Medulla oblongata (tissue), 1 donor: ENCODE results near the gene CREB5.
"Not testable (repeated sequence)": the region's sequence is repeated elsewhere in the genome, so short reads cannot be mapped to it uniquely, and the experiment has no call there.

ENCODE experiments used
- DNase-seq: peaks from one replicate; pipeline ENCODE4 v3.0.0-alpha.2; 2015; ENCODE audit errors: extremely low spot score

CREB5 gene

GRCh38 chr7:28548416-28548815, 136.1 kb downstream of the CREB5 start:
- DNase-seq = no peak

- DNase-seq = no peak
Observed at GRCh38 chr7:28549998-28550397, 137.7 kb downstream of the CREB5 start.

DNA sequence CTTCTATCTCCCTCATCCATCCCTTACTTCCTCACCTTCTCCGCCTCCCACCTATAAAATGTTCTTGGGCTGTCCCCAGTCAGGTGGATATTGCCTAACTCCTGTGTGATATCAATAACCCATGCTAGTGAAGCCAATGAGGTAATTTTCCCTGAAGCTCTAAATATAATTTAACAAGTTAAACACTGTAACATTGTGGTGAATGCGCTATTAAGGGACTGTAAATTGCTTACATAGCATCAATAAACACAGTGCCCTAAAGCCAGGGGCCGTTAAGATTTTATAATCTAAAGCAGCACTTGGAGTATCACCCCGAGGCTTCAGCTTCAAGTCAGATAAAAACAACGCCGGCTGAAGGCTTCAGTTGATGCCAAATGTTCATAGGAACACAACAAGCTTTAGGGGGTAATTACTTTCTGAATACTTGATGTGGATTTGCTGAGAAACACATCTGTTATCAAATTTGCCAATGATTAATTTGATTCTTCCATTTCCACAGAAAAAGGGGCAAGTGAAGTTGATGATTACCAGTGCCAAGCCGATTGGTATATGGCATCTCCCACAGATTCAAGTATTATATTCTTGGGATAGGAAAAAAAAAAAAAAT, 138.4 kb downstream of the CREB5 start:
- DNase-seq = no peak

GRCh38 chr7:28551331-28551730, 139.0 kb downstream of the CREB5 start:
- no peak for DNase-seq

- DNase-seq = not testable (repeated sequence)
Observed at GRCh38 chr7:28551766-28552165, 139.4 kb downstream of the CREB5 start.

- DNase-seq = no peak
Observed at GRCh38 chr7:28554802-28555471, 142.6 kb downstream of the CREB5 start.

DNA sequence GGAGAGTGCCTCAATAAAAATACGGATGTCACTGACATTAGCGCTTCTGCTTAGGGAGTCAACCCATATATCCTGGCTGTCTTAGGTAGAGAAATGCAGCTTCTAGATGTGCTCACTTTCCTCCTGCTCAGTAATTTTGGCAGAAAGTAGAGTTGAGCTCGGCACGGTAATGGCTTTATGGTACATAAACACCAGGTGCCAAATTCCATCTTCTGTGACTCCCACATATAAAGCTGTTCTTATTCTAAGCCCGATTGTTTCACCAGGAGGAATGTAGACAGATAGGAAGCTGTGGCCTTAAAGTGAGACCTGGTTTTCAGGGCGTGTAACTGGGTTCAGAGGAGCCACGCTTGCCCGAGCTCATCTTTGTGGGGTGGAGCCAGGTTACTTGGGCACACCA, 143.7 kb downstream of the CREB5 start:
- DNase-seq = no peak

DNA sequence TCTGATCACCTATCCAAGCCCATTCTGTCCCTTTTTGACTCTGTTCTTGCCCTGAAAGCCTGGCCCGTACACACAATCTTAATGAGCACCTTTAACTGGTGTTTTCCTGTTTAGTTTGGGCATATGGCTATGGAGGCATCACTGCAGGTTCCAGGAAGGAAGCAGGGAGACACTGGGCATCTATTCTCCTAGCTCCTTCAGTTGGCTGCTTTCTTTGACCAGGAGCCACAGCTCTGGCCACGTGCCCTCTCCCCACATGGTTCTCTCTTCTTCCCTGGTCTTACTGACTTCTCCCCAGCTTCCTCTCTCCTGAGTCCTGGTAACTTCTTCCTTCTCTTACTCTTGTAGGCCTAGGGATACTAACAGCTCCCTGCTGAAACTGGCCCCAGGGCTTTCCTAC, 144.4 kb downstream of the CREB5 start:
- DNase-seq = no peak

GRCh38 chr7:28558236-28558635, 145.9 kb downstream of the CREB5 start:
- DNase-seq = no peak

DNA sequence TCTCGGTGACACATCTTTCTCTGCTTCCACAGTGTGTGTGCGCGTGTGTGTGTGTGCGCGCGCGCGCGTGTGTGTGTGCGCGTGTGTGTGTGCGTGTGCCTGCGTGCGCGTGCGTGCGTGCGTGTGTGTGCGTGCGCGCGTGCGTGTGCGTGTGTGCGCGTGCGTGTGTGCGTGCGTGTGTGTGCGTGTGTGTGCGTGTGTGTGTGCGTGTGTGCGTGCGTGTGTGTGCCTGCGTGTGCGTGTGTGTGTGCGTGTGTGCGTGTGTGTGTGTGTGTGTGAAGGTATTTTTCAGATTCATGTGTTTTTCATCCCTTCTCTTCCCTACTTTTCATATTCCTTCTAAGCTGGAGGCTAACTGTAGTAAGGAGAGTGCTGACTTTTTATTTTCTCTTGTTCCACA, 148.4 kb downstream of the CREB5 start:
- no peak for DNase-seq

- no peak for DNase-seq
Observed at GRCh38 chr7:28564033-28564432, 151.7 kb downstream of the CREB5 start.

GRCh38 chr7:28564755-28565374, 152.5 kb downstream of the CREB5 start:
- DNase-seq = no peak

GRCh38 chr7:28565980-28566379, 153.7 kb downstream of the CREB5 start:
- DNase-seq = no peak

- no peak for DNase-seq
Observed at GRCh38 chr7:28570113-28570969, 158.0 kb downstream of the CREB5 start.

GRCh38 chr7:28570970-28571288, 158.6 kb downstream of the CREB5 start:
- no peak for DNase-seq

DNA sequence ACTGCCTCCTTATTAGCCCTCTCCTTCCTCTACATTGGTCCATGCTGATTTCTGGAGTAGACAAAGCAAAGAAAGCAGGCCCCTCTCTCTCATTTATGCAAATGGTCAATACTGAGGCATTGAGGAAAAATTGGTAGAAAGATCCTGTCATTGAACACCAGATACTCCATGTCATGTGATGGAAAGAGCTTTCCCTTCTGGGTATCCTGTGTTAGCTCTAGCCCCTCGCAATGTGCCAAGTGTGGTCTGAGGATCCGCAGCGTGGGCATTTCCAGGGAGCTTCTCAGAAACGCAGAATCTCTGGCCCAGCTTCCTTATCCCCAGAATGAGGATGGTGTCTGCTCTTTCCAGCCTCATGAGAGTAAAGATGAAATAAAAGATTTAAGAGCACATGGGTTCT, 159.1 kb downstream of the CREB5 start:
- DNase-seq = no peak

DNA sequence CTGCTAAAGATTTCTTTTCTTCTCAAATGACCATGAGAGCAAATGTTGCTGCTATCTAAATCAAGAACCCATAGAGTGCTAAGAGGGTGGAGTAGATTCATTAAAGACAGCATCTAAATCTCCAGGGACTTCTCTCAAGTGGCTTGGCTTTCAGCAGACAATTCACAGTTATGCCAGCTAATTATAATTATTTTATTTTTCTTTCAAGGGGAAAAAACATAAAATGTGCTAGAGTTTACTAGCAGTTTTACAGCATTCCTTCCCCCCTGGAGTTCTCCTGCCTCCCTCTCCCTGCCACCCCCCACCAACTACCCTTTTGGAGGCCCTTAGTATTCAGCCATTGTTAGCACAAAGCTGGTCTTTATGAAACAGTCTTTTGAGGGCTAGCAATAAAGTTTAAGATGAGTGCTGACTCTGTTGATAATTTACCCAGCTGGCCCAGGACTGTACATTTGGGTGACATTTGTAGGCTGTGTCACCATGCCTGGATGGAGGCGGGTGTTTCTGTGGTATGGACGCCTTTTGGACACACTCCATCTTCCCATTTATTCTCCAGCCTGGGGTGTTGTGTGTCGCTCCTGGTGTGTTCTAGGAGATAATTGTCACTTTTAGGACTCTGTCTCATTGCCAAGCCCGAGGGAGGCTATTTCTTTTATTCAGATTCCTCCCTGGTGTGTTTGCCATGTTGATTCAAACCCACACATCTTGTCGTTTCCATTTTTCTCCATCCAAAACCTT, 160.2 kb downstream of the CREB5 start:
- no peak for DNase-seq

GRCh38 chr7:28573059-28573553, 160.8 kb downstream of the CREB5 start:
- no peak for DNase-seq

DNA sequence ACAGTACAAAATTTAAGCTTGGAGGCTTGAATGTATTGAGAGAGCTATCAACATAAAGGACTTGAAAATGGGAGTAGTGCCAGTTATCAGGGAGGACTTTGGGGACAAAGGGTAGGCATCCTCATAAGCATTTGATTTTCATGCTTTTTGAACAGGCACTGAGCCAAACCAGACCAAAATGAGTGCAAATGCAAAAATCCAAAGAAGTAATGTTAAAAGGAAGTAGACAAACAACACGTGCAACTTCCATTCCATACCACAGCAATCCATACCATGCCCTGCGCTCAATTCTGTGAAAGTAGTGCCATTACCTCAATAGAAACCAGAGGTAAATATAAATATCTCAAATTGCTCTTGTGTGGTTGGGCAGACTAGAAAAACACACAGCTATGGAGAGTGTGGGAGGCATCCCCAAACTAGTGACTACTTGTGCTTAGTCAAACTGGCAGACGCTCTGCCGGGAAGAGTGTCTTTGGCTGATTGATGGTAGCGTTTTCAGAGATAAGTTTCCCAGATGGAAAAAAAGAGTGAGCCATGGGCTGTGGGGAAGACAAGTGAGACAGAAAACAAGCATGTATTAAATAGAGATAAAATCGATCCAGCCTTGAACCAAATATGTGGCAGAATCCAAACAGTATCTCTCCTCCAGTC, 161.5 kb downstream of the CREB5 start:
- no peak for DNase-seq

GRCh38 chr7:28575241-28575643, 162.9 kb downstream of the CREB5 start:
- DNase-seq = no peak

DNA sequence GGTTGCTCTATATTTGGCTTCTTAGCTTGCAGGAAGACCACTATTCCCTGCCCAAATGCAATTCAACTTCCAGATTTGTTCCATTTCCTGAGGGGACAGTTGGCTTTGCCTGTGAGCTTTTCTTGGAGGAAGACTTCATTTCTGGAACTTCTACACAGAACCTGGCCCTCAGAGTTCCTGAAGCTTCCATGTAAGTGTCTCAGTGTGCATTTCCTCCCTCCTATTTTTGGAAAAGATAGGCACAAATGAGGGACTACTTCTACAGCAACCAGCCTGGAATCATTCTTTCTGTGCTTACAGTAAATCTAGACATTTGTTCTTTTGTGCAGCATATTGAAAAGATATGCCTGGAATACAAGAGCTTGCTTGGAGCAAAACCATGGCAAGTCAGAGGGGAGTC, 164.3 kb downstream of the CREB5 start:
- DNase-seq = no peak
